Measurements from ENCODE around the gene CUX1.

DNA sequence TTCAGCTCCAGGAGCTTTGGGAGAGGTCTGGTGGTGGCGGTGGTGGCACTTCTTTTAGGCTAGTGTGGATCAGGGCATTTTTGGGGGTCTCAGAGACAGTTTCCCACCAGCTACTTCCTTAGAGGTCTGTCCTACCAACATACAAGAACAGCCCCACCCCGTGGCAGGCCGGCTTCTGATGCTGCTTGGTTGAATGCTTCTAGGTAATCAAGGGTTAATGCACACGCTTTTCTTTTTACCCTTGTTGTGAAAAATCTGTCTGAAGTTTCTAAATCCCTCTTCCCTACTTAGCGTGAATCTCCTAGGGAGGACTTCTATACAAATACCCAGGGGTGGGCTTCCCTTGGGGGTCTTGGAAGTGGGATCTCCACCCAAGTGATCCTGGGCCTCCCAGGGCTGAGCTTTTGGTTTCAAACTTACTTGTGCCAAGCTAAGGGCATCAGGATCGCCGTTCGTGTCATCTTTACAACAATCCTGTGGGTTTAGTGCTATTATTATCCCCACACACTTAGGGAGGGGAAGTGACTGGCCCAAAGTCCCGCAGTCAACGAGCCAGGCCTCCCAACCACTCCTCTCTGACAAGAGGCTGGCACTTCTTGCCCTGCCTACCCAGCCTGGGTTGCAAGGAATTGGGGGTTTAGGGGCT is 471.0 kb downstream of the CUX1 start:
- TF ChIP-seq, protein P1, sequence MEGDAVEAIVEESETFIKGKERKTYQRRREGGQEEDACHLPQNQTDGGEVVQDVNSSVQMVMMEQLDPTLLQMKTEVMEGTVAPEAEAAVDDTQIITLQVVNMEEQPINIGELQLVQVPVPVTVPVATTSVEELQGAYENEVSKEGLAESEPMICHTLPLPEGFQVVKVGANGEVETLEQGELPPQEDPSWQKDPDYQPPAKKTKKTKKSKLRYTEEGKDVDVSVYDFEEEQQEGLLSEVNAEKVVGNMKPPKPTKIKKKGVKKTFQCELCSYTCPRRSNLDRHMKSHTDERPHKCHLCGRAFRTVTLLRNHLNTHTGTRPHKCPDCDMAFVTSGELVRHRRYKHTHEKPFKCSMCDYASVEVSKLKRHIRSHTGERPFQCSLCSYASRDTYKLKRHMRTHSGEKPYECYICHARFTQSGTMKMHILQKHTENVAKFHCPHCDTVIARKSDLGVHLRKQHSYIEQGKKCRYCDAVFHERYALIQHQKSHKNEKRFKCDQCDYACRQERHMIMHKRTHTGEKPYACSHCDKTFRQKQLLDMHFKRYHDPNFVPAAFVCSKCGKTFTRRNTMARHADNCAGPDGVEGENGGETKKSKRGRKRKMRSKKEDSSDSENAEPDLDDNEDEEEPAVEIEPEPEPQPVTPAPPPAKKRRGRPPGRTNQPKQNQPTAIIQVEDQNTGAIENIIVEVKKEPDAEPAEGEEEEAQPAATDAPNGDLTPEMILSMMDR (IDR thresholded peaks at IDR 0.05): no peak
- TF ChIP-seq POLR2A (IDR thresholded peaks at IDR 0.05): no peak

All from uterus (tissue), 2 donors.